A549 (cell line): Measurements from ENCODE around the gene SLC48A1. TPM values are rescaled to one million over a fixed set of nuclear protein-coding genes. Genes with fewer than 3 reads are reported as not detected.

Experiments
- ATAC-seq, 2 experiments: fragments of 200-7000 bp in 1 of 2; fragments of >200 bp in 1 of 2; cut with Nextera tagmentation in 1 of 2; cut with Tn5 transposase in 1 of 2; 3 replicates each; pipeline versions ENCODE4 v1.8.0 to v1.9.1; 2018 to 2020; ENCODE audit warnings: mild to moderate bottlenecking in 1 of 2, moderate library complexity in 1 of 2
- CTCF ChIA-PET: fragments of 300-600 bp; sonication (Branson Sonifier 250); formaldehyde crosslinking; extraction: SDS; loops from one replicate; lab custom pipeline; 2021; ENCODE audit warnings: antibody characterized with exemption, inconsistent platforms; lab: Yijun Ruan, JAX
- POLR2A ChIA-PET: fragments of 350-600 bp; formaldehyde crosslinking; extraction: SDS; loops from one replicate; lab custom pipeline; 2021; ENCODE audit warnings: antibody characterized with exemption, inconsistent platforms; lab: Yijun Ruan, JAX
- DNase-seq, 2 experiments: peaks; one replicate each; pipeline versions ENCODE4 v3.0.0 to v3.0.0-alpha.2; 2011 to 2016; ENCODE audit warnings: low read depth in 1 of 2, low spot score in 1 of 2
- FAIRE-seq: peaks from 2 replicates; lab custom pipeline; 2011; peaks lifted over from hg19 to GRCh38; lab: Jason Lieb, UNC
- H3K27ac ChIP-seq, 2 experiments: fragments of >200 bp; sonication (Bioruptor Twin); formaldehyde crosslinking; 3 replicates each; pipeline ENCODE4 v1.5.1; 2016 to 2017
- H3K4me1 ChIP-seq: fragments of >200 bp; sonication (Bioruptor Twin); formaldehyde crosslinking; 3 replicates; pipeline ENCODE4 v1.6.1; 2016
- H3K4me2 ChIP-seq: fragments of >200 bp; sonication (Bioruptor Twin); formaldehyde crosslinking; 3 replicates; pipeline ENCODE4 v1.6.1; 2016
- H3K4me3 ChIP-seq: fragments of >200 bp; sonication (Bioruptor Twin); formaldehyde crosslinking; 3 replicates; pipeline ENCODE4 v1.5.1; 2016
- H3K9me3 ChIP-seq: fragments of >200 bp; sonication (Bioruptor Twin); formaldehyde crosslinking; 3 replicates; pipeline ENCODE4 v1.6.1; 2016
- CBX8 ChIP-seq: fragments of 200-600 bp; sonication (generic); IDR thresholded peaks from 2 replicates; pipeline ENCODE4 v1.6.1; 2016
- EHF ChIP-seq: fragments of 250-450 bp; sonication (Bioruptor Pico); IDR thresholded peaks from 2 replicates; pipeline ENCODE4 v1.5.0; 2020; ENCODE audit warnings: mild to moderate bottlenecking
- EP300 ChIP-seq, 2 experiments: fragments of >200 bp; sonication (Bioruptor Twin); formaldehyde crosslinking; IDR thresholded peaks; 2 replicates in 1 of 2; 3 replicates in 1 of 2; pipeline ENCODE4 v1.6.1; 2016 to 2017
- HEYL ChIP-seq: fragments of 250-450 bp; sonication (Bioruptor Pico); IDR thresholded peaks from 2 replicates; pipeline ENCODE4 v1.8.0; 2021; ENCODE audit warnings: mild to moderate bottlenecking, moderate library complexity
- HMGXB4 ChIP-seq: fragments of 250-450 bp; sonication (Bioruptor Pico); IDR thresholded peaks from 2 replicates; pipeline ENCODE4 v1.5.0; 2021; ENCODE audit warnings: mild to moderate bottlenecking, moderate library complexity, borderline replicate concordance
- JUN ChIP-seq, 2 experiments: fragments of >200 bp; sonication (Bioruptor Twin); formaldehyde crosslinking; IDR thresholded peaks; 2 replicates in 1 of 2; 3 replicates in 1 of 2; pipeline ENCODE4 v1.6.1; 2016 to 2017
- KDM1A ChIP-seq: fragments of 200-600 bp; sonication (generic); IDR thresholded peaks from 2 replicates; pipeline ENCODE4 v1.6.1; 2016; ENCODE audit warnings: low read depth, mild to moderate bottlenecking
- MAZ ChIP-seq: fragments of 150-350 bp; IDR thresholded peaks from 2 replicates; pipeline ENCODE4 v1.6.1; 2014; ENCODE audit warnings: antibody characterized with exemption, low read depth, low read length, borderline replicate concordance
- MYC ChIP-seq: IDR thresholded peaks from 2 replicates; pipeline ENCODE4 v1.6.1; 2012; ENCODE audit warnings: mild to moderate bottlenecking, inconsistent platforms, low read length, improper control_type of control experiment, borderline replicate concordance
- NR3C1 ChIP-seq: fragments of >200 bp; sonication (Bioruptor Twin); formaldehyde crosslinking; IDR thresholded peaks from 3 replicates; pipeline ENCODE4 v1.6.1; 2017
- PHF8 ChIP-seq: fragments of 200-600 bp; sonication (generic); IDR thresholded peaks from 2 replicates; pipeline ENCODE4 v1.6.1; 2016; ENCODE audit warnings: low read depth, mild to moderate bottlenecking, antibody characterized with exemption, moderate library complexity, borderline replicate concordance
- POLR2A ChIP-seq: IDR thresholded peaks from 2 replicates; pipeline ENCODE4 v1.6.1; 2012; ENCODE audit warnings: mild to moderate bottlenecking, low read length
- RAD21 ChIP-seq, 2 experiments: fragments of >200 bp in 1 of 2; sonication (Bioruptor Twin) in 1 of 2; formaldehyde crosslinking in 1 of 2; IDR thresholded peaks in 1 of 2; conservative IDR thresholded peaks in 1 of 2; 2 replicates in 1 of 2; 3 replicates in 1 of 2; pipeline ENCODE4 v1.6.1; 2012 to 2018; ENCODE audit warnings: inconsistent platforms in 1 of 2
- RARB ChIP-seq: fragments of 250-450 bp; sonication (Bioruptor Pico); IDR thresholded peaks from 2 replicates; pipeline ENCODE4 v1.8.0; 2021; ENCODE audit warnings: mild to moderate bottlenecking, moderate library complexity
- SMC3 ChIP-seq: fragments of >200 bp; sonication (Bioruptor Twin); formaldehyde crosslinking; IDR thresholded peaks from 3 replicates; pipeline ENCODE4 v1.6.1; 2018; ENCODE audit warnings: inconsistent platforms
- TFCP2L1 ChIP-seq: fragments of 250-450 bp; sonication (Bioruptor Pico); IDR thresholded peaks from 2 replicates; pipeline ENCODE4 v1.5.0; 2021; ENCODE audit warnings: mild to moderate bottlenecking
- TP53 ChIP-seq: fragments of 250-450 bp; sonication (Bioruptor Pico); IDR thresholded peaks from 2 replicates; pipeline ENCODE4 v1.5.0; 2021; ENCODE audit warnings: mild to moderate bottlenecking, moderate library complexity
- ZFP36 ChIP-seq: fragments of 450-650 bp; IDR thresholded peaks from 2 replicates; pipeline ENCODE4 v1.6.1; 2014; ENCODE audit warnings: borderline replicate concordance; ENCODE audit not compliant: partially characterized antibody
- WGBS: methylation state at CpG from one replicate; pipeline ENCODE4 v1.1.6; 2017; ENCODE audit errors: missing lambda C conversion rate; 5-methylcytosine and 5-hydroxymethylcytosine counted together
- polyA minus RNA-seq: library from RNA; depleted of rRNA, polyadenylated mRNA; stranded (reverse); fragments of >200 nt; gene quantifications from 2 replicates; pipeline ENCODE4 v1.2.3, GENCODE V29; 2011; rRNA and poly(A)+ RNA removed
- polyA plus RNA-seq, 4 experiments: library from polyadenylated mRNA; depleted of rRNA in 3 of 4; stranded (reverse); fragments of >200 nt; fragmentation: RNase III in 1 of 4; extraction: RNeasy Plus Mini Kit Qiagen cat#74134 plus additional on column Dnase treatment in 1 of 4; gene quantifications; 2 replicates in 3 of 4; 3 replicates in 1 of 4; pipeline ENCODE4 v1.2.3, GENCODE V29; 2011 to 2017
- TF ChIP-seq, protein P1 (sequence below): fragments of >200 bp; sonication (Bioruptor Twin); formaldehyde crosslinking; IDR thresholded peaks from 3 replicates; pipeline ENCODE4 v1.5.1; 2016
- TF ChIP-seq, protein P2 (sequence below): fragments of >200 bp; sonication (Bioruptor Twin); formaldehyde crosslinking; IDR thresholded peaks from 3 replicates; pipeline ENCODE4 v1.6.1; 2016
- TF ChIP-seq, protein P3 (sequence below): fragments of 150-350 bp; IDR thresholded peaks from 2 replicates; pipeline ENCODE4 v1.6.1; 2014; ENCODE audit warnings: low read depth, mild to moderate bottlenecking, low read length

Gene SLC48A1
- polyA plus RNA-seq (2011; rRNA removed) (25.1 and 27.3 TPM in 2 replicates), polyA plus RNA-seq (2017; fragmentation: RNase III; extraction: RNeasy Plus Mini Kit Qiagen cat#74134 plus additional on column Dnase treatment) (32.6 to 35.2 TPM (median 33.3 TPM) in 3 replicates), polyA minus RNA-seq (37.7 and 42.9 TPM in 2 replicates)
- 27.5 and 39.0 TPM in 2 replicates for polyA plus RNA-seq (2012; cell fraction: cytosol; rRNA removed)
- polyA plus RNA-seq (2012; cell fraction: nucleus; rRNA removed): 43.0 and 43.8 TPM in 2 replicates

GRCh38 chr12:47773062-47773857, at the start of gene SLC48A1:
SLC48A1 (plus strand) TSS chr12:47773238; CDS start chr12:47773305, 67 bp downstream.
- WGBS: 0% methylated on average over 11 of the region's 106 CpGs
- no peak for TF ChIP-seq TP53 (CRISPR knock-in tag)
- TF ChIP-seq POLR2A: peak; percentile 82
- TF ChIP-seq, protein P1, sequence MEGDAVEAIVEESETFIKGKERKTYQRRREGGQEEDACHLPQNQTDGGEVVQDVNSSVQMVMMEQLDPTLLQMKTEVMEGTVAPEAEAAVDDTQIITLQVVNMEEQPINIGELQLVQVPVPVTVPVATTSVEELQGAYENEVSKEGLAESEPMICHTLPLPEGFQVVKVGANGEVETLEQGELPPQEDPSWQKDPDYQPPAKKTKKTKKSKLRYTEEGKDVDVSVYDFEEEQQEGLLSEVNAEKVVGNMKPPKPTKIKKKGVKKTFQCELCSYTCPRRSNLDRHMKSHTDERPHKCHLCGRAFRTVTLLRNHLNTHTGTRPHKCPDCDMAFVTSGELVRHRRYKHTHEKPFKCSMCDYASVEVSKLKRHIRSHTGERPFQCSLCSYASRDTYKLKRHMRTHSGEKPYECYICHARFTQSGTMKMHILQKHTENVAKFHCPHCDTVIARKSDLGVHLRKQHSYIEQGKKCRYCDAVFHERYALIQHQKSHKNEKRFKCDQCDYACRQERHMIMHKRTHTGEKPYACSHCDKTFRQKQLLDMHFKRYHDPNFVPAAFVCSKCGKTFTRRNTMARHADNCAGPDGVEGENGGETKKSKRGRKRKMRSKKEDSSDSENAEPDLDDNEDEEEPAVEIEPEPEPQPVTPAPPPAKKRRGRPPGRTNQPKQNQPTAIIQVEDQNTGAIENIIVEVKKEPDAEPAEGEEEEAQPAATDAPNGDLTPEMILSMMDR: peak; percentile 71
- TF ChIP-seq MYC: no peak
- peak; percentile 42 to 73; a peak in 3 of 5 replicates for TF ChIP-seq JUN (IDR thresholded peaks at IDR 0.05)
- no peak for TF ChIP-seq EP300 (IDR thresholded peaks at IDR 0.05)
- no peak for TF ChIP-seq CBX8
- no peak for TF ChIP-seq MAZ
- TF ChIP-seq, protein P2, sequence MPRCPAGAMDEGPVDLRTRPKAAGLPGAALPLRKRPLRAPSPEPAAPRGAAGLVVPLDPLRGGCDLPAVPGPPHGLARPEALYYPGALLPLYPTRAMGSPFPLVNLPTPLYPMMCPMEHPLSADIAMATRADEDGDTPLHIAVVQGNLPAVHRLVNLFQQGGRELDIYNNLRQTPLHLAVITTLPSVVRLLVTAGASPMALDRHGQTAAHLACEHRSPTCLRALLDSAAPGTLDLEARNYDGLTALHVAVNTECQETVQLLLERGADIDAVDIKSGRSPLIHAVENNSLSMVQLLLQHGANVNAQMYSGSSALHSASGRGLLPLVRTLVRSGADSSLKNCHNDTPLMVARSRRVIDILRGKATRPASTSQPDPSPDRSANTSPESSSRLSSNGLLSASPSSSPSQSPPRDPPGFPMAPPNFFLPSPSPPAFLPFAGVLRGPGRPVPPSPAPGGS: peak; percentile 69; the same call in 1 of the 3 replicates
- 0 out of 2 replicates have a peak, but pooled peaks have one; percentile 64 for TF ChIP-seq HMGXB4 (CRISPR knock-in tag)
- peak in 1 of 2 experiments; percentile 23; a peak in 1 of 5 replicates for TF ChIP-seq RAD21 (conservative IDR thresholded peaks at IDR 0.05 in 1 of 2, IDR thresholded peaks at IDR 0.05 in 1 of 2)
- TF ChIP-seq SMC3: peak; percentile 24; the same call in 1 of the 3 replicates
- TF ChIP-seq PHF8: peak; percentile 63
- POLR2A ChIA-PET: interaction anchor here (1.8 kb wide), 1 partner anchor 11 kb away, joined by 9 read pairs; no protein-coding TSS in a partner anchor
- FAIRE-seq (no peak), ATAC-seq (peak; percentile 81 to 82), DNase-seq (peak; percentile 72 to 92)
- Histone ChIP-seq H3K4me1 (peaks cover 71% of the 10 kb centered on the region), H3K4me2 (peak within 1 kb of the TSS; percentile 74), H3K9me3 (no peaks in the 10 kb centered on the region), H3K27ac (peak within 1 kb of the TSS; percentile 84 to 96), H3K4me3 (peak within 1 kb of the TSS; percentile 79)
- CTCF ChIA-PET: interaction anchor here (0.9 to 59.0 kb wide), 15 partner anchors 6 to 121 kb away, joined by 3 to 1532 read pairs (median 4); partner anchors contain the start of genes ENDOU, RAPGEF3 and RPAP3

- H3K4me1 ChIP-seq: no peaks in the 10 kb centered on the region
- no peak within 1 kb of the TSS for H3K4me2 ChIP-seq
- CTCF ChIA-PET: interaction anchor here (0.7 to 43.9 kb wide), 12 partner anchors 10 to 224 kb away, joined by 3 to 1399 read pairs (median 4); partner anchors contain the start of gene SLC48A1
- DNase-seq (no peak), ATAC-seq (no peak), FAIRE-seq (no peak)
- no peaks in the 10 kb centered on the region for H3K9me3 ChIP-seq
- POLR2A ChIA-PET: no interaction called here
- H3K27ac ChIP-seq: no peak within 1 kb of the TSS
- 65% methylated on average over 7 of the region's 8 CpGs for WGBS
- no peak within 1 kb of the TSS for H3K4me3 ChIP-seq
- no peak for TF ChIP-seq RARB
- TF ChIP-seq, protein P3, sequence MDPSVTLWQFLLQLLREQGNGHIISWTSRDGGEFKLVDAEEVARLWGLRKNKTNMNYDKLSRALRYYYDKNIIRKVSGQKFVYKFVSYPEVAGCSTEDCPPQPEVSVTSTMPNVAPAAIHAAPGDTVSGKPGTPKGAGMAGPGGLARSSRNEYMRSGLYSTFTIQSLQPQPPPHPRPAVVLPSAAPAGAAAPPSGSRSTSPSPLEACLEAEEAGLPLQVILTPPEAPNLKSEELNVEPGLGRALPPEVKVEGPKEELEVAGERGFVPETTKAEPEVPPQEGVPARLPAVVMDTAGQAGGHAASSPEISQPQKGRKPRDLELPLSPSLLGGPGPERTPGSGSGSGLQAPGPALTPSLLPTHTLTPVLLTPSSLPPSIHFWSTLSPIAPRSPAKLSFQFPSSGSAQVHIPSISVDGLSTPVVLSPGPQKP: no peak
- TF ChIP-seq NR3C1: no peak
- TF ChIP-seq, protein P1: no peak
- no peak for TF ChIP-seq KDM1A
- TF ChIP-seq TFCP2L1 (CRISPR knock-in tag): no peak
- no peak for TF ChIP-seq HEYL (CRISPR knock-in tag)
- TF ChIP-seq, protein P2: no peak
- no peak for TF ChIP-seq ZFP36
- no peak for TF ChIP-seq EHF (CRISPR knock-in tag)
- no peak for TF ChIP-seq SMC3
- TF ChIP-seq, all 56 proteins: peak for 0
These were observed 47.8 kb upstream of the SLC48A1 start, which contains the start of gene ENDOU for GRCh38 chr12:47725091-47725772. ENDOU (minus strand) TSS chr12:47725490; CDS start chr12:47725413, 77 bp downstream.
